ENCODE measurements around the gene SLC66A1.

Gene SLC66A1

DNA sequence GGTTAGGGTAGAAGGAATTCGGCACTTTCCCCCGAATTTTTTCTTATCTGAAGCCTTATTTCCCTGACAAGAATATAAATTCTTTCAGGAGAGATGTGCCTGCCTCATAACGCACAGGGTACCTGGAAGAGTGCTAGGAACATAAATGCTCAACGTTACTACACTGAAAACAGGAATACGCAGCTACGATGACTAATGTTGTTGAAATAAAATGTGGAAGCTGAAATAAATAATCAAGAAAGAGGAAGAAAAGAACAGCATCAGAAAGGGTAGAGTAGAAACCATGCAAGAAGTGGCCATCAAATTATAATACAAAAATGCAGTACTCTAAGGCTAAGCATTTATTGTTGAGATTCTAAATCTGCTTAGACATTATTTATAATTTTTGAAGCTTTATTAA is 33.9 kb downstream of the SLC66A1 start:
- DNase-seq (ENCODE audit: low spot score) = no peak
- H3K4me2 ChIP-seq (ENCODE audit: insufficient read depth, low read length, poor library complexity, severe bottlenecking) = no peak overlapping the region
- H2BK15ac ChIP-seq (ENCODE audit: low read length) = no peak overlapping the region
- no peak overlapping the region for H3K27ac ChIP-seq (replicated peaks; ENCODE audit: low read length)
- no peak overlapping the region for H2BK120ac ChIP-seq (ENCODE audit: low read depth, low read length)
- no peaks in the 10 kb centered on the region for H3K9me3 ChIP-seq (replicated peaks in 1 of 2; ENCODE audit: control insufficient read depth in 2 of 2, insufficient read depth in 1 of 2, low read depth in 1 of 2, low read length in 2 of 2)
- H3K9ac ChIP-seq (ENCODE audit: low read depth, low read length, poor library complexity) = no peak overlapping the region
- no CpG with 5 or more reads among the region's 6 CpGs for WGBS, 2 donors (ENCODE audit: extremely low coverage in 2 of 2, insufficient read length in 2 of 2, insufficient replicate concordance in 1 of 2)
- H4K91ac ChIP-seq (ENCODE audit: low read depth, low read length, poor library complexity) = no peak overlapping the region
- peaks cover 0 to 2% of the 10 kb centered on the region in 2 donors for H3K4me1 ChIP-seq (ENCODE audit: control insufficient read depth in 2 of 2, insufficient read depth in 1 of 2, low read depth in 1 of 2, low read length in 2 of 2)
- no peak overlapping the region for H4K8ac ChIP-seq (ENCODE audit: low read depth, low read length)
- H3K4ac ChIP-seq (ENCODE audit: low read length) = no peak overlapping the region
- H2AFZ ChIP-seq (ENCODE audit: low read length) = no peak overlapping the region
- H2AK5ac ChIP-seq (ENCODE audit: low read depth, low read length) = no peak overlapping the region
- peaks cover 35 to 70% of the 10 kb centered on the region in 2 donors for H3K36me3 ChIP-seq (replicated peaks in 1 of 2; ENCODE audit: control insufficient read depth in 2 of 2, insufficient read depth in 2 of 2, low read length in 2 of 2)
- H3K23ac ChIP-seq (ENCODE audit: low read depth, low read length, poor library complexity) = no peak overlapping the region
- no peaks in the 10 kb centered on the region for H3K27me3 ChIP-seq (ENCODE audit: control insufficient read depth in 3 of 3, insufficient read depth in 3 of 3, low read depth in 1 of 3, low read length in 3 of 3)
- no peak overlapping the region for H3K18ac ChIP-seq (ENCODE audit: low read length)
- no peak overlapping the region for H2BK5ac ChIP-seq (ENCODE audit: low read length)
- H3K79me1 ChIP-seq (ENCODE audit: low read depth, low read length) = peaks cover 2% of the 10 kb centered on the region
- no peak overlapping the region for H2BK12ac ChIP-seq (ENCODE audit: low read length)
- H3K14ac ChIP-seq (ENCODE audit: low read length) = no peak overlapping the region
- no peak overlapping the region for H3K4me3 ChIP-seq (ENCODE audit: low read length in 2 of 2)

DNA sequence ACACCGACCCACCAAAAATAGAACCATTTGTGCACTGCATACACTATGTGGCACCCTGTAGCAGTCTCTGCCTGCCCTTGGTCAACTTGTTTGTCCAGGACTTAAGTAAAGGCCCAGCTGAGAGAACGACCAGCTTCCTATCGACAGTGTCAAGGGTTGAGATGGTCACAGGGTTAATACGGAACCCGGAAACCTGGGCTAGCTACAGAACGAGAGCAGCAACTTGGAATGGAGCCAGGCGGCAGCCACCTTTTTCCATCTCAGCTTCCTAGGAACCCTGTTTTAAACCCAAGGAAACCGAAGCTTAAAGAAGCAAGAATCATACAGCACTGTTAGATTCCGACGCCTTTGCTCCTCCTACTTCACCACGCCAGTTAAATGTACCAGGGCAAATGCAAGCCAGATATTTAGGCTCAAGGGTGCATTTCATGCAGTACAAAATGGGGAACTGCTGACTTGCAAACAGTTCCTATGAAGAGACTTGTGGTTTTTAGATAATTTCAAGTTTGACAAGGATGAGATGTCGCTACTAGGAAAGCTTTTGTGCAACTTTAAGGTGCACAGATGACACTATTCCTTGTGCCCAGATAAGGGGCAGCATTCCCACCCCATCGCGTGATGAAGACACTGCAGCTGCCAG is 35.5 kb downstream of the SLC66A1 start:
- H3K9ac ChIP-seq (ENCODE audit: low read depth, low read length, poor library complexity) = no peak overlapping the region
- no CpG with 5 or more reads among the region's 14 CpGs for WGBS, 2 donors (ENCODE audit: extremely low coverage in 2 of 2, insufficient read length in 2 of 2, insufficient replicate concordance in 1 of 2)
- no peak overlapping the region for H2AK5ac ChIP-seq (ENCODE audit: low read depth, low read length)
- H3K4ac ChIP-seq (ENCODE audit: low read length) = no peak overlapping the region
- H2BK5ac ChIP-seq (ENCODE audit: low read length) = no peak overlapping the region
- H3K79me1 ChIP-seq (ENCODE audit: low read depth, low read length) = peaks cover 2% of the 10 kb centered on the region
- H2AFZ ChIP-seq (ENCODE audit: low read length) = no peak overlapping the region
- no peaks in the 10 kb centered on the region for H3K27me3 ChIP-seq (ENCODE audit: control insufficient read depth in 3 of 3, insufficient read depth in 3 of 3, low read depth in 1 of 3, low read length in 3 of 3)
- H2BK120ac ChIP-seq (ENCODE audit: low read depth, low read length) = no peak overlapping the region
- H3K23ac ChIP-seq (ENCODE audit: low read depth, low read length, poor library complexity) = no peak overlapping the region
- no peak overlapping the region for H3K18ac ChIP-seq (ENCODE audit: low read length)
- H3K14ac ChIP-seq (ENCODE audit: low read length) = no peak overlapping the region
- H3K36me3 ChIP-seq (replicated peaks in 1 of 2; ENCODE audit: control insufficient read depth in 2 of 2, insufficient read depth in 2 of 2, low read length in 2 of 2) = peaks cover 35 to 77% of the 10 kb centered on the region in 2 donors
- no peak overlapping the region for H2BK15ac ChIP-seq (ENCODE audit: low read length)
- H3K4me3 ChIP-seq (ENCODE audit: low read length in 2 of 2) = no peak overlapping the region
- no peaks in the 10 kb centered on the region for H3K4me1 ChIP-seq (ENCODE audit: control insufficient read depth in 2 of 2, insufficient read depth in 1 of 2, low read depth in 1 of 2, low read length in 2 of 2)
- H4K8ac ChIP-seq (ENCODE audit: low read depth, low read length) = no peak overlapping the region
- H3K9me3 ChIP-seq (replicated peaks in 1 of 2; ENCODE audit: control insufficient read depth in 2 of 2, insufficient read depth in 1 of 2, low read depth in 1 of 2, low read length in 2 of 2) = no peaks in the 10 kb centered on the region
- DNase-seq (ENCODE audit: low spot score) = no peak
- H2BK12ac ChIP-seq (ENCODE audit: low read length) = no peak overlapping the region
- no peak overlapping the region for H3K4me2 ChIP-seq (ENCODE audit: insufficient read depth, low read length, poor library complexity, severe bottlenecking)
- H4K91ac ChIP-seq (ENCODE audit: low read depth, low read length, poor library complexity) = no peak overlapping the region
- H3K27ac ChIP-seq (replicated peaks; ENCODE audit: low read length) = no peak overlapping the region

DNA sequence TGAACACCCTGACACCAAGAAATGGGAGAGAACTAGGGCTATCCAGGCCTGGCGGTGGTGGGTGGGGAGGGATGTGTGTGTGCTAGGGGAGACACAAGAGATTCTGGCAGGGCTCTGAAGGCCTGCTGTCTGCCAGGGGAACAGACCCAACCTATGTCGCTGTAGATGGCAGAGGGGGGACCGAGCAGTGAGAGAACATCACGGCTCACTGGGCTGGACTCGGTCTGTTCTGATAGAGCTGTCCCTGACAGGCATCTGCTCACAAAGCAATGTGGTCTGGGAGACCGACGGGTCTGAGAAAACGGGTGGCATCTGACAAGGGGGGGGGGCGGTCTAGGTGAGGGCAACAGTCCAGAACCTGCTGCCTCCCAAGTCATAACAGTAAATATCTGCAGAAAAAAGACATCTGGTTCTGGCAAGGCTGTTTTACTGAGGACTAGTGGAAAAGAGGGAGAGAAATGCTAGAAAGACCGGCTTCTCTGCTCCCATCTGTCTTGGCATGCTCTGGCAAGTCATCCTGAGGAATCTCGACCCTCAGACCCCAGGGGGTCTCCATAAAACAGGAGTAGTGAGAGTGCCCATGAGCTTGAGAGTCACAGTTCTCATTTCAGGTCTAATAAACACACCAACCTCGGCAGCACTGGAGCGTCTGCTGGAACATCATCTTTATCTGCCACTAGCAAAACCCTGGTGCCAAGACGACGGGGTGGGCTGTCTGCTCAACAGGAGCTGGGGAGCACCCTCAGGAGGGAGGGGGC is 36.5 kb downstream of the SLC66A1 start:
- H3K4me3 ChIP-seq (ENCODE audit: low read length in 2 of 2) = no peak overlapping the region
- H3K9me3 ChIP-seq (replicated peaks in 1 of 2; ENCODE audit: control insufficient read depth in 2 of 2, insufficient read depth in 1 of 2, low read depth in 1 of 2, low read length in 2 of 2) = no peaks in the 10 kb centered on the region
- no peak overlapping the region for H3K14ac ChIP-seq (ENCODE audit: low read length)
- H3K4me2 ChIP-seq (ENCODE audit: insufficient read depth, low read length, poor library complexity, severe bottlenecking) = no peak overlapping the region
- DNase-seq (ENCODE audit: low spot score) = no peak
- no peak overlapping the region for H2BK15ac ChIP-seq (ENCODE audit: low read length)
- no CpG with 5 or more reads among the region's 15 CpGs for WGBS, 2 donors (ENCODE audit: extremely low coverage in 2 of 2, insufficient read length in 2 of 2, insufficient replicate concordance in 1 of 2)
- no peak overlapping the region for H3K9ac ChIP-seq (ENCODE audit: low read depth, low read length, poor library complexity)
- no peak overlapping the region for H4K8ac ChIP-seq (ENCODE audit: low read depth, low read length)
- no peaks in the 10 kb centered on the region for H3K27me3 ChIP-seq (ENCODE audit: control insufficient read depth in 3 of 3, insufficient read depth in 3 of 3, low read depth in 1 of 3, low read length in 3 of 3)
- no peak overlapping the region for H4K91ac ChIP-seq (ENCODE audit: low read depth, low read length, poor library complexity)
- no peak overlapping the region for H3K23ac ChIP-seq (ENCODE audit: low read depth, low read length, poor library complexity)
- peaks cover 30 to 77% of the 10 kb centered on the region in 2 donors for H3K36me3 ChIP-seq (replicated peaks in 1 of 2; ENCODE audit: control insufficient read depth in 2 of 2, insufficient read depth in 2 of 2, low read length in 2 of 2)
- H3K4ac ChIP-seq (ENCODE audit: low read length) = no peak overlapping the region
- H2BK12ac ChIP-seq (ENCODE audit: low read length) = no peak overlapping the region
- H3K4me1 ChIP-seq (ENCODE audit: control insufficient read depth in 2 of 2, insufficient read depth in 1 of 2, low read depth in 1 of 2, low read length in 2 of 2) = no peaks in the 10 kb centered on the region
- H2BK5ac ChIP-seq (ENCODE audit: low read length) = no peak overlapping the region
- H2AFZ ChIP-seq (ENCODE audit: low read length) = no peak overlapping the region
- peaks cover 2% of the 10 kb centered on the region for H3K79me1 ChIP-seq (ENCODE audit: low read depth, low read length)
- no peak overlapping the region for H2BK120ac ChIP-seq (ENCODE audit: low read depth, low read length)
- H3K18ac ChIP-seq (ENCODE audit: low read length) = peak overlapping the region; percentile 41
- no peak overlapping the region for H2AK5ac ChIP-seq (ENCODE audit: low read depth, low read length)
- no peak overlapping the region for H3K27ac ChIP-seq (replicated peaks; ENCODE audit: low read length)

DNA sequence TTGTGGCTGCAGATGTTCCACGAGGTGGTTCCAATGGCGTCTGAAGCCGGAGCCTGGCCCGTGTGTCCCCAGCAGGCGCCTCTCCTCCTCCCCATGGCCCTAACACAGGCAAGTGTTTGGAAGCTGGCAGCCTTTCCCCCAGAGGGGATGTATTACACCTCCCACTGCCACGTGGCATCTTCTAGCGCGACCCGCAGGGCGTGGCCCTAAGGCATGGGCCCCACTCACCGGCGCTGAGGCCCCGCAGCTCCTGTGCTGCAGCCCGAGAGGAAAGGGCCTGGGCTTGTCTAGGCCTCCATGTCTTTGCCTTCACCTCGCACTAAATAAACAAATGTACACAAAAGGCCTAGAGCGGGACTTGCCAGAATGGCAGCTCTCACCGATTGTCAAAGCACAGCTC is 37.9 kb downstream of the SLC66A1 start:
- Histone ChIP-seq H3K4me1 (ENCODE audit: control insufficient read depth in 2 of 2, insufficient read depth in 1 of 2, low read depth in 1 of 2, low read length in 2 of 2) (no peaks in the 10 kb centered on the region), H3K18ac (ENCODE audit: low read length) (no peak overlapping the region), H3K23ac (ENCODE audit: low read depth, low read length, poor library complexity) (no peak overlapping the region), H3K36me3 (replicated peaks in 1 of 2; ENCODE audit: control insufficient read depth in 2 of 2, insufficient read depth in 2 of 2, low read length in 2 of 2) (peaks cover 21 to 77% of the 10 kb centered on the region in 2 donors), H4K8ac (ENCODE audit: low read depth, low read length) (no peak overlapping the region), H3K4me2 (ENCODE audit: insufficient read depth, low read length, poor library complexity, severe bottlenecking) (no peak overlapping the region), H3K9me3 (replicated peaks in 1 of 2; ENCODE audit: control insufficient read depth in 2 of 2, insufficient read depth in 1 of 2, low read depth in 1 of 2, low read length in 2 of 2) (no peaks in the 10 kb centered on the region), H3K27me3 (ENCODE audit: control insufficient read depth in 3 of 3, insufficient read depth in 3 of 3, low read depth in 1 of 3, low read length in 3 of 3) (no peaks in the 10 kb centered on the region), H3K14ac (ENCODE audit: low read length) (no peak overlapping the region), H2BK5ac (ENCODE audit: low read length) (no peak overlapping the region), H2AFZ (ENCODE audit: low read length) (no peak overlapping the region), H2BK120ac (ENCODE audit: low read depth, low read length) (no peak overlapping the region), H3K27ac (replicated peaks; ENCODE audit: low read length) (no peak overlapping the region), H2BK12ac (ENCODE audit: low read length) (no peak overlapping the region), H3K9ac (ENCODE audit: low read depth, low read length, poor library complexity) (no peak overlapping the region), H4K91ac (ENCODE audit: low read depth, low read length, poor library complexity) (no peak overlapping the region), H2BK15ac (ENCODE audit: low read length) (no peak overlapping the region), H2AK5ac (ENCODE audit: low read depth, low read length) (peak overlapping the region; percentile 23), H3K4ac (ENCODE audit: low read length) (no peak overlapping the region), H3K79me1 (ENCODE audit: low read depth, low read length) (peaks cover 2% of the 10 kb centered on the region), H3K4me3 (ENCODE audit: low read length in 2 of 2) (no peak overlapping the region)
- DNase-seq (ENCODE audit: low spot score) = no peak
- WGBS, 2 donors (ENCODE audit: extremely low coverage in 2 of 2, insufficient read length in 2 of 2, insufficient replicate concordance in 1 of 2) = no CpG with 5 or more reads among the region's 17 CpGs
